ENCODE data around the gene PDCD6IP.
"Not testable (repeated sequence)": the region's sequence is repeated elsewhere in the genome, so short reads cannot be mapped to it uniquely, and the experiment has no call there.

PDCD6IP gene

GRCh38 chr3:33795856-33796536 is 2.4 kb upstream of the PDCD6IP start:
- DNase-seq = no peak

- no peak for DNase-seq
These were observed 365 bp upstream of the PDCD6IP start for GRCh38 chr3:33798113-33798417.

DNA sequence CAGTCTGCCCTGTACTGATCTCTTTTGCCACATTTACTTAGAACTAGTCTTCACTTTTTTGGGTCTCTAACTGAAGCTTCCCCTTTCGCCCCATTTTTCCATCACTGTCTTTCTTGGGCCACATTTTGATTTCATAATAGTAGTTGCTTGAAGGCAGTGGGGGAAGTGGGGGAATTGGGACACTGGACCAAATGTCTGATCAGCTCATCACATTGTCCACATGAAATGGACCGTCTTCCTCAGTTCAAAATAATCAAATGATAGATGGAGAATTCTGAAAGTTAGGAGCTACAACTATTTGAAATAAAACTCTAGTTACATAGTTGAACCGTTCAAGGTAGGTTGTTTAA is 747 bp downstream of the PDCD6IP start:
- DNase-seq = no peak

GRCh38 chr3:33803252-33803651 is 4.8 kb downstream of the PDCD6IP start:
- DNase-seq = no peak

- DNase-seq = no peak
These were observed 5.6 kb downstream of the PDCD6IP start for GRCh38 chr3:33803894-33804526.

DNA sequence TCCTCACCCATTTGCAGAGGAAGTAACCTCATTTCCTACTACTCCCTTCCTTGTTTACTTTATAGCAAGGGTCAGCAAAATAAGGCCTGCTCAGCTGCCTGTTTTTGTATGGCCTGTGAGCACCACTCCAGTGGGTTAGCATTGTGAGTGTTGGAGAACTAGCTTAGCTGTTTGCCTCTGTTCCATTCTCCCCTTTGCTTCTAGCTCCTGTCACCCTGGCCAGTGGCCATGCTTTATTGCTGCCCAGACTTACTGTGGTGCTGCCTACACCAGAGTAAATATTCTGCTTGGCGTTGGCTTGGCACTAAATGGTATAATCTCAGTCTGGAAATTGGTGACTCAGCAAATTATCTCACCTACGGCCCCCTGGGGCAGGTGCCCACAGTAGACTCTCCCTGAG is 8.8 kb downstream of the PDCD6IP start:
- no peak for DNase-seq

DNA sequence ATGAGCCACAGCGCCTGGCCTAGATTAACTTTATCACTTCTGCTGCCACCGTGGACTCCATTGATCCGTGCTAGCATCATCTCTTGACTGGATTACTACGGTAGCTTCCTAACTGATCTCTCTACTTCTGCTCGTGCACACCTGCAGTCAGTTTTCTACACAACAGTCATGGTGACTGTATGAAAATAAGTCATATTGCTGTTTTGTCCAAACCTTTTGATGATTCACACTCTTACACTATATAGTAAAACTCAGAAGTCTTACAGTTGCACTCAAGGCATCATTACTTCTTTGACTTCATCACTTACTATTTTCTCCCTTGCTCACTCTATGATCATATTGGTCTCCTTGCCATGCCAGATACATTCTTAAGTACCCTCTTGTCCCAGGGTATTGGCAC is 10.1 kb downstream of the PDCD6IP start:
- DNase-seq = no peak

GRCh38 chr3:33810545-33810944 is 12.1 kb downstream of the PDCD6IP start:
- DNase-seq = no peak

DNA sequence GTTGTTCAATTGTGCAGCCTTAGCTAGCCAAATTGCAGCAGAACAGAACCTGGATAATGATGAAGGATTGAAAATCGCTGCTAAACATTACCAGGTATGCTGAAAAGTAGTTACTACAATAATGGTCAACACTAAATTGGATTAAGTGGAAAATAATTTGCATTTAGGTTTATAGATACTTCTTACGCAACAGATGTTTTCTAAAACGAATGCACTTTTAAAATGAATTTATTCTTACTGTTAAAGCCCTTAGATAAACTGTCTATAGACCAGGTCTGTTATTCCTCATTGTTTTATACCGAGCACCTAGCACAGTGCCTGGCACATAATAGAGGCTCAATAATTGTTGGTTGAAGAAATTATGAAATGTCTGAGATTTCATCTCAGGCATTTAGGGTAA is 23.6 kb downstream of the PDCD6IP start:
- DNase-seq = no peak

- no peak for DNase-seq
These were observed 25.4 kb downstream of the PDCD6IP start for GRCh38 chr3:33823821-33824220.

GRCh38 chr3:33825111-33825510 is 26.7 kb downstream of the PDCD6IP start:
- no peak for DNase-seq

GRCh38 chr3:33826206-33826605 is 27.8 kb downstream of the PDCD6IP start:
- no peak for DNase-seq

DNA sequence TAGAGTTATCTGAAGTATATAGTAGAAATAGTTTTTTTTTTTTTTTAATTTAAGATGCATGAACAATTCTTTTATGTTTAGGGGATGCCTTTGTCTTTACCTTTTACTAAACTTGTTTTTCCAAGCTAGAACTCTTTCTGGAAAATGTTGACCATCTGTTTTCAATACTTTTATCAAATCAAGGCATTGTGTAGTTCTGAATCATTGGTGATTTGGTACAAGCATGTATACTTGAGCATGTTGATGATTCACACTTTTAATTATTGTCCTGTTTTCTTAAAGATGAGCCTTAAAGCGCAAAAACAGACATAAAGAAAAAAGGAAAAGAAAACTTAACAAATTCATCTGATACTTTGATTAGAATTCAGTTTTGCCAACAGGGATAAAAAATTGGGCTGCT is 28.3 kb downstream of the PDCD6IP start:
- no peak for DNase-seq

- no peak for DNase-seq
These were observed 31.3 kb downstream of the PDCD6IP start for GRCh38 chr3:33829720-33830119.

GRCh38 chr3:33831053-33831452 is 32.6 kb downstream of the PDCD6IP start:
- DNase-seq = no peak

- no peak for DNase-seq
These were observed 35.1 kb downstream of the PDCD6IP start for GRCh38 chr3:33833408-33834095.

DNA sequence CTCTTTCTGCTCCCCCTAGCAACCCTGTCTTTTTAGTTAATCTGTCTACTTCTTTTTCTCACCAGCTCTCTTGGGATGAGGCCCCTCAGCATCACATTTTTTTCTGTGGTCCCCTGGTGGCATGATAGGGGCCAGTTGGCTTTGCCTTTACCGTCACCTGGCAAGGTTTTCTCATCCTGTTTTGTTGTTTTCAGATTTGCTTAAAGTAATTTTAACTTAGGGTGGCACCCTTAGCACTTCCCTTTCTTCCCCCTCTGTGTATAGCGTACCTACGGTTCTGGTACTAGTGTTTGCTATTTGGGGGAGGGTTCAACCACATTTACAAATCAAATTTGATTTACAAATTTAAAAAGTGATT is 35.6 kb downstream of the PDCD6IP start:
- DNase-seq = no peak

DNA sequence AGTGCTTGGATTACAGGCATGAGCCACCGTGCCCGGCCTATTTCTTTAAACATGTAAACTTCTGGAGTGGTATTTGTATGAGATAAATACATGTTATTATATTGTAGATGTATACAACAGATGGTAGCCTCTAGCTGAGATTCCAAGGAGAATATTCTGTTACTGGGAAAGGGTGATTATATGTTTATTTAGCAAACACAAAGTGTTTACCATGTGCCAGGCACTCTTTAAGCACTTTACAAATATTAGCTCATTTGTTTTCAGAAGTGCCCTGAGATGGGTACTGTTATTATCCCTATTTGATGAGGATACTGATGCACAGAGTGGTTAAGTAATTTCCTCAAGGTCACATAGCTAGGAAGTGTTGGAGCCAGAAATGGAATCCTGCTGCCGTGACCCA is 38.8 kb downstream of the PDCD6IP start:
- not testable (repeated sequence) for DNase-seq

DNA sequence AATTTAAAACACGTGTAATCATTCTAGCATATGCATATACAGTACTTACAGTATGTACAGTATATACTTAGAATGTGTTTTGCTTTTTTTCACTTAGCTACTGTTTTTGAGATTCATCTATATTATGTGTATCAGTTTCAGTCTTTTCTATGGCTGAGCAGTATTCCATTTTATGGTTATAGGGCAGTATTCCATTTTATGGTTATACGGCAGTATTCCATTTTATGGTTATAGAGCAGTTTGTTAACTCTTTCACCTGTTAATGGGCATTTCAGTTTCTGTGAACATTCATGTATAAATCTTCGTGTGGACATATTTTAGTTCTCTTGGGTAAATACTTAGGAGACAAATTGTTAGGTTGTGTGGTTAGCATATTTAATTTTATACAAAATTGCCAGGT is 40.9 kb downstream of the PDCD6IP start:
- no peak for DNase-seq

- no peak for DNase-seq
These were observed 41.7 kb downstream of the PDCD6IP start for GRCh38 chr3:33840179-33840578.

DNA sequence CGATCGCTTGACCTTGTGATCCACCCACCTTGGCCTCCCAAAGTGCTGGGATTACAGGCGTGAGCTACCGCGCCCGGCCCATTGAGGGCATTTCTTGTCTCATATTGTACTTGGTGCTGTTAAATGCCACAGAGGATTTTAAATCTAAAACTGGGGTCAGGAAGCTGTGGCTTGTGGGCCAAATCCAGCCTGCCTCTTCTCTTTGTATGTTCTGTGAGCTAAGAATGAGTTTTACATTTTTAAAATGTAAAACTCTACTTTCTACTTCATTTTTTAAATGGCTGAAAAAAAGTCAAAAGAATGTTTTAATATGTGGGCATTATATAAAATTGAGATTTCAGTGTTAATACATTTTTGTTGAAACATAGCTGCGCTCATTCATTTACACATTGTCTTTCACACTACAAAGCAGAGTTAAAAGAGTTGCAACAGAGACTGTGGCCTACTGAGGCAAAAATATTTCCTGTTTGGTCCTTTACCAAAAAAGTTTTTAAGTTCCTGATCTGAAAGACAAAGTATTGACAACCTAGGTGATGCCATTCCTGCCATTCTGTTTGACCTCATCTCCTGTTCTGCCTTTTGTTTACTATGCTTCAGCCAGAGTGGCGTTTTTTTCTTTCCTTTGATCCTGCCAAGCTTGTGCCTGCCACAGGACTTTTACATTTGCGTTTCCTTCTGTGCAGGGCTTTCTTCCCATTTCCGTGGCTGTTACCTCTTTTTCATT is 50.4 kb downstream of the PDCD6IP start:
- no peak for DNase-seq

DNA sequence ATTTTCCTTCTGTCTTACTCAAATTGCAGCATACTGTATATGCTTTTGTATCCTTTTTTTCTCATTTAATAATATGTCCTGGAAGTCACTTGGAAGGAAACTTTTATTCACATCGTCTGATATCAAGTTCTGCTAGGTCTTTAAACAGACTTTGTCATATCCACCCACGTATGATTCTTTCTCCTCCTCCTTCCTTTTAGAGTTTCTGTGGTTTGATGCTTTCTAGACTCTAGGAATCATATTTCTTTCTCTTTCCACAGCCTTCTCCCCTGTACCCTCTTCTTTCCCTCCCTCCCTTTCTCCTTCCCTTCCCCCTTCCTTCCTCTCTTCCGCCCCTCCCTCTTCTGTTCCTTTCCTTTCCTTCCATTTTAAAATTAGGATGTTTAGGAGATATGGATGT is 52.2 kb downstream of the PDCD6IP start:
- not testable (repeated sequence) for DNase-seq

- DNase-seq = not testable (repeated sequence)
These were observed 57.0 kb downstream of the PDCD6IP start for GRCh38 chr3:33855407-33855806.
